OCI-LY1 (cell line): ENCODE data around the gene ANKDD1B.

Experiments
- EZH2 ChIP-seq: fragments of 200-600 bp; sonication (generic), shearing (Covaris generic); IDR thresholded peaks from 2 replicates; pipeline ENCODE4 v1.8.0; 2017; ENCODE audit warnings: borderline replicate concordance, mixed run types, mild to moderate bottlenecking, antibody characterized with exemption, low read length, moderate library complexity, mixed read lengths
- TF ChIP-seq, protein P1 (sequence below): fragments of 200-600 bp; sonication (generic), shearing (Covaris generic); IDR thresholded peaks from 2 replicates; pipeline ENCODE4 v1.5.1; 2017; ENCODE audit warnings: mild to moderate bottlenecking, antibody characterized with exemption, low read length, moderate library complexity, mixed read lengths

DNA sequence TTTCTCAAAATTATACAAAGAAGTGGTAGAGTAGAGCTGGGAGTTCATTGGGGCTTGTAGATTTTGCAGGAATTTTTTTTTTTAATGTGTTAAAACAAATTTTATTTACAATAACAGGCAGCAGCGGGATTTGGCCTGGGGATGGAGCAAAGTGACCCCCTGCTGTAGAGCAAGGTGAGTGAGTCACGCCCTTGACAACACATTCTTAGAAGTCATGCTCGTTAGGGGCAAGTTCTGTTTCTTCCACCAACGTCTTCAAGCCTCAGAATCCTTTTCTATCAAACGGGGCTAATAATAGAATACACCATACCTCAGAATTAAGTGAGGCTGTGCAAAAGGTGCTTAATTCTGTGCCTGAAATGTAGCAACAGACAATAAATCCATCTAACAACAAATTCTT lies 1.1 kb upstream of the ANKDD1B start:
- TF ChIP-seq, protein P1, sequence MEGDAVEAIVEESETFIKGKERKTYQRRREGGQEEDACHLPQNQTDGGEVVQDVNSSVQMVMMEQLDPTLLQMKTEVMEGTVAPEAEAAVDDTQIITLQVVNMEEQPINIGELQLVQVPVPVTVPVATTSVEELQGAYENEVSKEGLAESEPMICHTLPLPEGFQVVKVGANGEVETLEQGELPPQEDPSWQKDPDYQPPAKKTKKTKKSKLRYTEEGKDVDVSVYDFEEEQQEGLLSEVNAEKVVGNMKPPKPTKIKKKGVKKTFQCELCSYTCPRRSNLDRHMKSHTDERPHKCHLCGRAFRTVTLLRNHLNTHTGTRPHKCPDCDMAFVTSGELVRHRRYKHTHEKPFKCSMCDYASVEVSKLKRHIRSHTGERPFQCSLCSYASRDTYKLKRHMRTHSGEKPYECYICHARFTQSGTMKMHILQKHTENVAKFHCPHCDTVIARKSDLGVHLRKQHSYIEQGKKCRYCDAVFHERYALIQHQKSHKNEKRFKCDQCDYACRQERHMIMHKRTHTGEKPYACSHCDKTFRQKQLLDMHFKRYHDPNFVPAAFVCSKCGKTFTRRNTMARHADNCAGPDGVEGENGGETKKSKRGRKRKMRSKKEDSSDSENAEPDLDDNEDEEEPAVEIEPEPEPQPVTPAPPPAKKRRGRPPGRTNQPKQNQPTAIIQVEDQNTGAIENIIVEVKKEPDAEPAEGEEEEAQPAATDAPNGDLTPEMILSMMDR: no peak
- no peak for TF ChIP-seq EZH2
